Trophoblast cell (in vitro differentiated cells and primary cell): Measurements from ENCODE around the gene TSTD2.

ENCODE experiments used
- DNase-seq, 2 donors: peaks; one replicate each; pipeline ENCODE4 v3.0.0-alpha.2; 2016
- H2AFZ ChIP-seq: 2 replicates; pipeline ENCODE4 v1.6.1; 2013; ENCODE audit warnings: low read length, moderate library complexity, mild to moderate bottlenecking; ENCODE audit not compliant: insufficient read depth, poor library complexity
- H2AK5ac ChIP-seq: 2 replicates; pipeline ENCODE4 v1.6.1; 2013; ENCODE audit warnings: mild to moderate bottlenecking, low read length
- H2BK120ac ChIP-seq: 2 replicates; pipeline ENCODE4 v1.6.1; 2013; ENCODE audit warnings: low read length, mild to moderate bottlenecking, moderate library complexity; ENCODE audit not compliant: insufficient read depth, poor library complexity
- H2BK12ac ChIP-seq: 2 replicates; pipeline ENCODE4 v1.6.1; 2013; ENCODE audit warnings: mild to moderate bottlenecking, low read length, moderate library complexity
- H2BK5ac ChIP-seq: 2 replicates; pipeline ENCODE4 v1.6.1; 2013; ENCODE audit warnings: low read length, low read depth, moderate library complexity, mild to moderate bottlenecking; ENCODE audit not compliant: poor library complexity
- H3K14ac ChIP-seq: 2 replicates; pipeline ENCODE4 v1.6.1; 2013; ENCODE audit warnings: mild to moderate bottlenecking, low read length
- H3K18ac ChIP-seq: 2 replicates; pipeline ENCODE4 v1.6.1; 2013; ENCODE audit warnings: mild to moderate bottlenecking, low read length
- H3K23ac ChIP-seq: 2 replicates; pipeline ENCODE4 v1.6.1; 2013; ENCODE audit warnings: low read length
- H3K27ac ChIP-seq: 2 replicates; pipeline ENCODE4 v1.5.1; 2013; ENCODE audit warnings: low read depth, mild to moderate bottlenecking, inconsistent platforms, low read length, moderate library complexity
- H3K27me3 ChIP-seq: 2 replicates; pipeline ENCODE4 v1.6.1; 2013; ENCODE audit warnings: inconsistent platforms, mild to moderate bottlenecking, low read length, moderate library complexity; ENCODE audit not compliant: insufficient read depth
- H3K36me3 ChIP-seq, 2 experiments: 1 replicate in 1 of 2; 2 replicates in 1 of 2; pipeline ENCODE4 v1.6.1; 2013; ENCODE audit warnings: low read length in 2 of 2, mild to moderate bottlenecking in 2 of 2, moderate library complexity in 1 of 2; ENCODE audit not compliant: insufficient read depth in 2 of 2, control insufficient read depth in 1 of 2
- H3K4ac ChIP-seq: 2 replicates; pipeline ENCODE4 v1.6.1; 2013; ENCODE audit warnings: low read depth, mild to moderate bottlenecking, low read length, moderate library complexity
- H3K4me1 ChIP-seq, 2 experiments: 1 replicate in 1 of 2; 2 replicates in 1 of 2; pipeline ENCODE4 v1.6.1; 2013; ENCODE audit warnings: low read length in 2 of 2, mild to moderate bottlenecking in 2 of 2, moderate library complexity in 1 of 2; ENCODE audit not compliant: insufficient read depth in 2 of 2, control insufficient read depth in 1 of 2
- H3K4me2 ChIP-seq: 2 replicates; pipeline ENCODE4 v1.6.1; 2013; ENCODE audit warnings: inconsistent platforms, mild to moderate bottlenecking, low read length, moderate library complexity
- H3K4me3 ChIP-seq: 2 replicates; pipeline ENCODE4 v1.5.1; 2013; ENCODE audit warnings: mild to moderate bottlenecking, low read depth, low read length, inconsistent platforms
- H3K79me1 ChIP-seq: one replicate; pipeline ENCODE4 v1.6.1; 2013; ENCODE audit warnings: low read length
- H3K79me2 ChIP-seq: 2 replicates; pipeline ENCODE4 v1.6.1; 2013; ENCODE audit warnings: low read length, mild to moderate bottlenecking; ENCODE audit not compliant: control insufficient read depth, insufficient read depth, poor library complexity
- H3K9ac ChIP-seq: 2 replicates; pipeline ENCODE4 v1.6.1; 2013; ENCODE audit warnings: mild to moderate bottlenecking, low read length
- H3K9me3 ChIP-seq: 2 replicates; pipeline ENCODE4 v1.6.1; 2013; ENCODE audit warnings: low read depth, mild to moderate bottlenecking, control low read depth, inconsistent platforms, low read length; ENCODE audit not compliant: insufficient read depth
- H4K12ac ChIP-seq: 2 replicates; pipeline ENCODE4 v1.6.1; 2013; ENCODE audit warnings: low read depth, mild to moderate bottlenecking, low read length, moderate library complexity
- H4K8ac ChIP-seq: 2 replicates; pipeline ENCODE4 v1.6.1; 2013; ENCODE audit warnings: low read depth, mild to moderate bottlenecking, low read length, moderate library complexity
- H4K91ac ChIP-seq: one replicate; pipeline ENCODE4 v1.6.1; 2013; ENCODE audit warnings: low read depth, mild to moderate bottlenecking, low read length, moderate library complexity
- WGBS: extraction: QIAGEN DNeasy Blood & Tissue Kit; methylation state at CpG from one replicate; pipeline ENCODE4 v1.1.7; 2013; ENCODE audit warnings: missing lambda C conversion rate; ENCODE audit not compliant: insufficient read length, insufficient coverage; ENCODE audit errors: extremely low coverage; 5-methylcytosine and 5-hydroxymethylcytosine counted together

Gene TSTD2

DNA sequence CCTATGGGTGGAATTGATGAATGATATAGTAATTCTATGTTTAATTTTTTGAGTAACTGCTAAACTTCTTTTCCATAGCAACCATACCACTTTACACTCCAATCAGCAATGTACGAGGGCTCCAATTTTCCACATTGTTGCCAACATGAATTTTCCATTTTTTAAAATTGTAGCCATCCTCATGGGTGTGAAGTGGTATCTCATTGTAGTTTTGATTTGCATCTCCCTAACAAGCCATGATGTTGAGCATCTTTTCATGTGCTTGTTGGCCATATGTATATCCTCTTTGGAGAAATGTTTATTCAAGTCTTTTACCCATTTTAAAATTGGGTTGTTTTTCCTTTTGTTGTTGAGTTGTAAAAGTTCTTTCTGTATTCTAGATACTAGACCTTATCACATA is 82.8 kb downstream of the TSTD2 start:
- no peaks in the 10 kb centered on the region for H3K79me2 ChIP-seq
- no peak overlapping the region for H2AFZ ChIP-seq
- H3K23ac ChIP-seq, result no peak overlapping the region
- no peak overlapping the region for H3K14ac ChIP-seq
- H3K27me3 ChIP-seq, result no peaks in the 10 kb centered on the region
- no peak overlapping the region for H2BK5ac ChIP-seq
- no peak overlapping the region for H3K4me3 ChIP-seq
- no peak overlapping the region for H2AK5ac ChIP-seq
- H3K4me2 ChIP-seq, result no peak overlapping the region
- no peaks in the 10 kb centered on the region for H3K36me3 ChIP-seq
- no peaks in the 10 kb centered on the region for H3K79me1 ChIP-seq
- no peak overlapping the region for H4K91ac ChIP-seq
- H3K9ac ChIP-seq, result no peak overlapping the region
- no peaks in the 10 kb centered on the region for H3K4me1 ChIP-seq
- H2BK120ac ChIP-seq, result no peak overlapping the region
- no peak for DNase-seq
- H3K9me3 ChIP-seq, result no peaks in the 10 kb centered on the region
- WGBS, result no CpG with 5 or more reads among the region's 1 CpG
- no peak overlapping the region for H3K27ac ChIP-seq
- H3K18ac ChIP-seq, result no peak overlapping the region
- H4K12ac ChIP-seq, result no peak overlapping the region
- no peak overlapping the region for H4K8ac ChIP-seq
- no peak overlapping the region for H2BK12ac ChIP-seq
- no peak overlapping the region for H3K4ac ChIP-seq
